Breast epithelium (tissue), 3 donors: ENCODE measurements around the gene PDGFRA.

Source experiments
- POLR2A ChIP-seq: fragments of 450-650 bp; IDR thresholded peaks from one replicate; pipeline ENCODE4 v1.6.1; 2016; ENCODE audit warnings: antibody characterized with exemption, mild to moderate bottlenecking, moderate library complexity
- TF ChIP-seq, protein P1 (sequence below), 3 donors: fragments of 450-650 bp; IDR thresholded peaks; one replicate each; pipeline ENCODE4 v1.5.1; 2016 to 2017; ENCODE audit warnings: antibody characterized with exemption in 3 of 3, mild to moderate bottlenecking in 3 of 3, moderate library complexity in 3 of 3

DNA sequence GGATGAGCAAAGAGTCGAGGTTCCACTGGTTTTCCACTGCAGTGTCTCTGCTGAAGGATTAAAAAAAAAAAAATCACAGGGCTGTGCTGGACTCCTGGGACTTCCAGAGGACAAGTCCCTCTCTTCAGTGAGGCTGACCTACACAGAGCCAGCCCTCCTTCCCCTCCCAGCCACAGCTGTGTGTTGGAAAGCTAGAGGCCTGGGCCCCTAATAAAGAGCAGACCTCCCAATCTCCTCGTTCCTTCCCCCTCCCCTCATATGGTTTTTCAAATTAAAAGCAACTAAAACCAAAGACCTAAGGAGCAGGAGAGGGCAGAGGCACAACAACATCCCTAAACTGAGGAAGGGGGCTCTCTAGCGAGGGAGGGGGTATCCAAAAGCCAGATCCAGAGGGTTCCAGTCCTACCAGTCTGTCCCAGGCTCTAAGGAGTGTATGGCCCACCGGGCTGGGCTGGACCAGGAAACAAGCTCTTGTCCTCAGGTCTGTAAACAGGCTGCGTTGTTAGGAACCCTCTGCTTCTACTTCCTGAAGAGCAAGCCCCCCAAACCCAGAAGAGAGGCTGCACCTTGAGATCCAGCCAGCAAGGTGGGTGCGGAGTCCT, 4.0 kb upstream of the PDGFRA start:
- TF ChIP-seq, protein P1, sequence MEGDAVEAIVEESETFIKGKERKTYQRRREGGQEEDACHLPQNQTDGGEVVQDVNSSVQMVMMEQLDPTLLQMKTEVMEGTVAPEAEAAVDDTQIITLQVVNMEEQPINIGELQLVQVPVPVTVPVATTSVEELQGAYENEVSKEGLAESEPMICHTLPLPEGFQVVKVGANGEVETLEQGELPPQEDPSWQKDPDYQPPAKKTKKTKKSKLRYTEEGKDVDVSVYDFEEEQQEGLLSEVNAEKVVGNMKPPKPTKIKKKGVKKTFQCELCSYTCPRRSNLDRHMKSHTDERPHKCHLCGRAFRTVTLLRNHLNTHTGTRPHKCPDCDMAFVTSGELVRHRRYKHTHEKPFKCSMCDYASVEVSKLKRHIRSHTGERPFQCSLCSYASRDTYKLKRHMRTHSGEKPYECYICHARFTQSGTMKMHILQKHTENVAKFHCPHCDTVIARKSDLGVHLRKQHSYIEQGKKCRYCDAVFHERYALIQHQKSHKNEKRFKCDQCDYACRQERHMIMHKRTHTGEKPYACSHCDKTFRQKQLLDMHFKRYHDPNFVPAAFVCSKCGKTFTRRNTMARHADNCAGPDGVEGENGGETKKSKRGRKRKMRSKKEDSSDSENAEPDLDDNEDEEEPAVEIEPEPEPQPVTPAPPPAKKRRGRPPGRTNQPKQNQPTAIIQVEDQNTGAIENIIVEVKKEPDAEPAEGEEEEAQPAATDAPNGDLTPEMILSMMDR (IDR thresholded peaks at IDR 0.05) = no peak
- no peak for TF ChIP-seq POLR2A
